Type B pancreatic cell (in vitro differentiated cells): Measurements from ENCODE around the gene GPX3. TPM values are rescaled to one million over a fixed set of nuclear protein-coding genes. Genes with fewer than 3 reads are reported as not detected.

Experiments used
- DNase-seq: peaks from one replicate; pipeline ENCODE4 v3.0.0; 2021; ENCODE audit warnings: mixed read lengths; ENCODE audit not compliant: unreplicated experiment; ENCODE audit errors: extremely low spot score
- H3K27ac Mint-ChIP-seq: 2 replicates; pipeline ENCODE4 v1.8.0; 2021; ENCODE audit warnings: mild to moderate bottlenecking, mixed read lengths
- H3K27me3 Mint-ChIP-seq: 2 replicates; pipeline ENCODE4 v1.8.0; 2021; ENCODE audit warnings: mixed read lengths
- H3K36me3 Mint-ChIP-seq: 2 replicates; pipeline ENCODE4 v1.8.0; 2021; ENCODE audit warnings: mixed read lengths
- H3K4me1 Mint-ChIP-seq: one replicate; pipeline ENCODE4 v1.8.0; 2021; ENCODE audit warnings: mixed read lengths; ENCODE audit not compliant: unreplicated experiment
- H3K4me3 Mint-ChIP-seq: 2 replicates; pipeline ENCODE4 v1.8.0; 2021; ENCODE audit warnings: mild to moderate bottlenecking, mixed read lengths
- H3K9me3 Mint-ChIP-seq: 2 replicates; pipeline ENCODE4 v1.8.0; 2021; ENCODE audit warnings: mixed read lengths
- total RNA-seq: library from RNA; stranded (reverse); gene quantifications from 2 replicates; pipeline ENCODE4 v1.2.1, GENCODE V29; 2021; ENCODE audit warnings: low replicate concordance
- TF ChIP-seq, protein P1 (sequence below): fragments of 200-600 bp; sonication (generic); conservative IDR thresholded peaks from 2 replicates; pipeline ENCODE4 v1.5.0; 2021; ENCODE audit warnings: antibody characterized with exemption, mild to moderate bottlenecking

GPX3 gene
- total RNA-seq, 1 donor from 2014 or later = 18.4 TPM

DNA sequence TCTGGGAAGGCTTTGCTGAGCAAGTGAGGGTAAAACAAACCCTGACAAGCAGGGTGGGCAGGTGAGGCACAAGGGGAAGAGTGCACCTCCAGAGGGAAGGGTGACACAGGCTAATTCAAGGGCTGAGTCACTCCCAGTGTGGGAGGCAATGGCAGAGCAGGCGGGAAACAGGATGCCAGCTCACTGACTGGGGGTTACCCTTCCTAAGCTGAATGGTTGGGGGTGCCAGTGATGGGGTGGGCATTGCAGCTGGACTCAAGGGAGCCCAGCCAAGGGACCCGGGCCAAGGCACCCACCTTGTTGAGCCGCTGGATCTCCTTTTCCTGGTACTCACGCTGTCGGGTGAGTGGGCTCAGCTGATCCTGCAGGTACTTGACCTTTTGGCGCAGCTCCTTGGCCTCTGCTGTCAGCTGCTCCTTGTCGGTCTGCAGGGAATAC, 18.4 kb downstream of the GPX3 start:
- no peaks in the 10 kb centered on the region for H3K27me3 Mint-ChIP-seq
- no peak overlapping the region for H3K27ac Mint-ChIP-seq

DNA sequence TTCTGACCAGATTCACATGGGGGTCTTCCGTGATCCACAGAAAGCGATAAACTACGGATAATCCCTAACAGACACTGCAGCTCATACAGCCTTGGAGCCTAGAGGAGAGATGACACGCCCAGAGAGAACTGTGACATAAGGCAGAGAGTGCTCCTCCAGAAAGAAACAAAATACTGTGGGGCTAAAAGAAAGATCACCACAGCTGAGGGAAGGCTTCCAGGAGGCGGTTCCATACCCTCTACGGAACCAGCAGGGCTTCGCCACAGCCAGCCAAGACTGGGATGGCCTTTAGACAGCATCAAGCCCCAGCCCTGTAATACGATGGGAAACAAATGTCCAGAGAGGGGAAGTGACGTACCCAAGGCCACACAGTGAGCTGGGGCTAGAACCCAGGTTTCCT, 19.3 kb downstream of the GPX3 start:
- Mint-ChIP-seq H3K27me3 (no peaks in the 10 kb centered on the region), H3K36me3 (peaks cover 27% of the 10 kb centered on the region), H3K9me3 (no peaks in the 10 kb centered on the region), H3K27ac (no peak overlapping the region), H3K4me1 (no peaks in the 10 kb centered on the region), H3K4me3 (no peak overlapping the region)
- DNase-seq = no peak
- TF ChIP-seq, protein P1, sequence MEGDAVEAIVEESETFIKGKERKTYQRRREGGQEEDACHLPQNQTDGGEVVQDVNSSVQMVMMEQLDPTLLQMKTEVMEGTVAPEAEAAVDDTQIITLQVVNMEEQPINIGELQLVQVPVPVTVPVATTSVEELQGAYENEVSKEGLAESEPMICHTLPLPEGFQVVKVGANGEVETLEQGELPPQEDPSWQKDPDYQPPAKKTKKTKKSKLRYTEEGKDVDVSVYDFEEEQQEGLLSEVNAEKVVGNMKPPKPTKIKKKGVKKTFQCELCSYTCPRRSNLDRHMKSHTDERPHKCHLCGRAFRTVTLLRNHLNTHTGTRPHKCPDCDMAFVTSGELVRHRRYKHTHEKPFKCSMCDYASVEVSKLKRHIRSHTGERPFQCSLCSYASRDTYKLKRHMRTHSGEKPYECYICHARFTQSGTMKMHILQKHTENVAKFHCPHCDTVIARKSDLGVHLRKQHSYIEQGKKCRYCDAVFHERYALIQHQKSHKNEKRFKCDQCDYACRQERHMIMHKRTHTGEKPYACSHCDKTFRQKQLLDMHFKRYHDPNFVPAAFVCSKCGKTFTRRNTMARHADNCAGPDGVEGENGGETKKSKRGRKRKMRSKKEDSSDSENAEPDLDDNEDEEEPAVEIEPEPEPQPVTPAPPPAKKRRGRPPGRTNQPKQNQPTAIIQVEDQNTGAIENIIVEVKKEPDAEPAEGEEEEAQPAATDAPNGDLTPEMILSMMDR = no peak

More for the DNA sequence above, 18.4 kb downstream of the GPX3 start:
- DNase-seq = no peak
- TF ChIP-seq, protein P1 = no peak
- H3K36me3 Mint-ChIP-seq = peaks cover 31% of the 10 kb centered on the region
- no peaks in the 10 kb centered on the region for H3K9me3 Mint-ChIP-seq
- no peaks in the 10 kb centered on the region for H3K4me1 Mint-ChIP-seq
- H3K4me3 Mint-ChIP-seq = no peak overlapping the region

DNA sequence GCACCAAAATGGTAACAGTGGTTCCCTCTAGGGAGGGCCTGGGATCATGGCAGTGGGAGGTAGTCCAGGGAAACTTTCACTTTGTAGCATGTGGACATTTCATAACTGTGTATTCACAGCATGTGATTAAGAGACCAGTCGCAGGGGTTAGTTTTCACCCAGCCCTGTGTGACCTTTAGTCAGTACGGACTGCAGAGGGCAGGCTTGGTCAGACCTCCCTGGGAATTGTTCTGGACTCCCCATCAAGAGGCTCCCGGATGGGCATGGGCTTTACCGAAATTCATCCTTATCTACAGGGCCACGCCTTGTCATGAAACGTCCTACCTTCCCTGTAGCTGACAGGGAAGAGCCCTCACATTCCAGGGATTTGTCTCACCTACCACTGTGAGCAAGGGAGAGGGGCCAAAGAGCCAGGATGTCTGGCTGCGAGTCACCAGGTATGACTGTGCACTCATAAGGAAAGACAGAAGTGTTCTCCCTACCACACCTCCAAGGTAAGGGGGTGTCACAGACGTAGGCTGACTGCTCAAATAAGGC, 19.9 kb downstream of the GPX3 start:
- Mint-ChIP-seq H3K4me3 (no peak overlapping the region), H3K9me3 (no peaks in the 10 kb centered on the region), H3K27me3 (no peaks in the 10 kb centered on the region), H3K36me3 (peaks cover 29% of the 10 kb centered on the region), H3K27ac (no peak overlapping the region), H3K4me1 (no peaks in the 10 kb centered on the region)
- DNase-seq = no peak
- TF ChIP-seq, protein P1 = no peak

DNA sequence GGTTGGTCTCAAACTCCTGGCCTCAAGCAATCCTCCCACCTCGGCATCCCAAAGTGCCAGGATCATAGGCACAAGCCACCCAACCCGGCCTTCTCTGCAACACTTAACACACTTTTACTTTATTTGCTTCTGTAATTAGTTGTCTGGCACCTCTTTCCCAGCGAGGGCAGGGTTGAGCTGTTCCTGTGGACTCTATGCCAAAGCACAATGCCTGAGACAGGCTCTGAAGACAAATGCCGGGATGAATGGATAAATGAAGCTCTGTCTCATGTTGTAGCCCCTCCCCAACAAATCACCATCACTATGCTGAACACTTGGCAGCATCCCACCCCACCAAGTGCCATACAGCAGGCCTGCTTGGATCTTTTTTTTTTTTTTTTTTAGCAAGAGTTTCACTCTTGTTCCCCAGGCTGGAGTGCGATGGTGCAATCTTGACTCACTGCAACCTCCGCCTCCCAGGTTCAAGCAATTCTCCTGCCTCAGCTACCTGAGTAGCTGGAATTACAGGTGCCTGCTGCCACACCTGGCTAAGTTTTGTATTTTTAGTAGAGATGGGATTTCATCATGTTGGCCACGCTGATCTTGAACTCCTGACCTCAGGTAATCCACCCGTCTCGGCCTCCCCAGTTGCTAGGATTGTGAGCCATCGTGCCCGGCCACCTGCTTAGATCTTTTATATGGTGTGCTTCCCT, 21.3 kb downstream of the GPX3 start:
- no peak for DNase-seq
- Mint-ChIP-seq H3K36me3 (peaks cover 28% of the 10 kb centered on the region), H3K9me3 (no peaks in the 10 kb centered on the region), H3K27me3 (no peaks in the 10 kb centered on the region), H3K4me1 (no peaks in the 10 kb centered on the region), H3K27ac (peak overlapping the region; percentile 72), H3K4me3 (no peak overlapping the region)
- TF ChIP-seq, protein P1 = no peak

DNA sequence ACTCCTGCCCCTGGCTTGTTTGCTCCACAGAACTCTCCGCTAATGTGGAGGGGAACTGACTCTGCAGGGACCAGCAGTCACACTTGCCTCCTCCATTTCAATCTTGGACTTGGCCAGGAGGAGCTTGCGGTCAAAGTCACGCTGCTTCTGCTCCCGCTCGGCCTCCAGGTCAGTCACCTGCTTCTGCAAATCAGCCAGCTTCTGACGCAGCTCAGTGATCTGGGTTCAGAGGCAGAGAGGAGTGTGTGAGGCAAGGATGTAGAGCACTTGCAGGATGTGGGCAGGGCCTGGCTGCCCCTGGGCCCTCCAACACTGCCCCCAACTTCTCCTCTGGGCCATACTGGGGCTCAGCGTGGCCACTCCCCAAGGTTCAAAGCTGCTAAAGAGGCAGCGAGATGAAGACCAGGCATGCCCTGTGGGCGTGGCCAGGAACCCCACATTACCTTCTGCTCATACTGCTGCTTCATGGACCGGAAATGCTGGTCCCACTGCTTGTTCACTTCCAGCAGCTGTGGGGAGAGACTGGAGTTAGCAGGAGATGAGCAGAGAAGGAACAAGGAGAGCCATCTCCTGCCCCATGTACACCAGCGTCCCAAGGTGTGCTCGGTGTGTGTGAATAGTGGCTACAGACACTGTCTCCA, 22.2 kb downstream of the GPX3 start:
- Mint-ChIP-seq H3K36me3 (peaks cover 28% of the 10 kb centered on the region), H3K4me1 (no peaks in the 10 kb centered on the region), H3K27me3 (no peaks in the 10 kb centered on the region), H3K4me3 (no peak overlapping the region), H3K27ac (peak overlapping the region; percentile 72), H3K9me3 (no peaks in the 10 kb centered on the region)
- DNase-seq = no peak
- TF ChIP-seq, protein P1 = no peak
